SK-N-SH treated with all-trans-retinoic acid at 6 μM for 48 hours (cell line): Measurements from ENCODE around the gene PRPH2.

ENCODE experiments used
- ARNTL ChIP-seq: fragments of 450-650 bp; formaldehyde crosslinking; IDR thresholded peaks from 2 replicates; pipeline ENCODE4 v1.5.0; 2020; ENCODE audit warnings: low read depth, mild to moderate bottlenecking, moderate library complexity, borderline replicate concordance
- PATZ1 ChIP-seq: fragments of 250-450 bp; sonication (Bioruptor Pico); IDR thresholded peaks from 2 replicates; pipeline ENCODE4 v1.8.0; 2020; ENCODE audit warnings: mild to moderate bottlenecking, moderate library complexity, borderline replicate concordance
- PPARA ChIP-seq: fragments of 250-450 bp; sonication (Bioruptor Pico); IDR thresholded peaks from 2 replicates; pipeline ENCODE4 v1.5.0; 2020; ENCODE audit warnings: mild to moderate bottlenecking, borderline replicate concordance
- ZNF8 ChIP-seq: fragments of 450-650 bp; formaldehyde crosslinking; IDR thresholded peaks from 2 replicates; pipeline ENCODE4 v1.5.0; 2020; ENCODE audit warnings: mild to moderate bottlenecking, moderate library complexity

GRCh38 chr6:42704251-42704936 is 18.0 kb downstream of the PRPH2 start:
- TF ChIP-seq PATZ1: no peak
- no peak for TF ChIP-seq ARNTL (CRISPR knock-in tag)
- TF ChIP-seq PPARA (CRISPR knock-in tag): no peak
- no peak for TF ChIP-seq ZNF8 (CRISPR knock-in tag)
